Endothelial cell of umbilical vein (primary cell): ENCODE measurements around the gene KRT34. TPM values are rescaled to one million over a fixed set of nuclear protein-coding genes. Genes with fewer than 3 reads are reported as not detected.

Experiments
- BruUV-seq: library from RNA; stranded (reverse); fragments of 400-500 nt; replicated peaks from 2 replicates; lab custom pipeline; 2021; lab: Mats Ljungman, UMichigan
- CTCF ChIA-PET: fragments of 300-600, 350-600 bp; sonication (Branson Sonifier 250); formaldehyde crosslinking; loops from one replicate; lab custom pipeline; 2021; ENCODE audit warnings: antibody characterized with exemption, inconsistent platforms; lab: Charles Lee
- POLR2A ChIA-PET: fragments of 300-600, 350-600 bp; sonication (Branson Sonifier 250); formaldehyde crosslinking; loops from one replicate; lab custom pipeline; 2021; ENCODE audit warnings: antibody characterized with exemption, inconsistent platforms; lab: Charles Lee
- DNase-seq: peaks from one replicate; pipeline ENCODE4 v3.0.0-alpha.2; 2011; ENCODE audit warnings: low read depth, low spot score
- FAIRE-seq: peaks from 2 replicates; lab custom pipeline; 2011; peaks lifted over from hg19 to GRCh38; lab: Jason Lieb, UNC
- H2AFZ ChIP-seq: 2 replicates; pipeline ENCODE4 v1.6.0; 2012; ENCODE audit warnings: low read depth, low read length, control low read depth, inconsistent platforms
- H3K27ac ChIP-seq: 2 replicates; pipeline ENCODE4 v1.5.1; 2011; ENCODE audit warnings: low read depth, mild to moderate bottlenecking, control low read depth, low read length, moderate library complexity; ENCODE audit not compliant: insufficient read depth
- H3K27me3 ChIP-seq, 2 experiments: 2 replicates each; pipeline versions ENCODE4 v1.6.0 to v1.6.1; 2011; ENCODE audit warnings: low read length in 2 of 2, mixed read lengths in 1 of 2; ENCODE audit not compliant: control insufficient read depth in 2 of 2, insufficient read depth in 2 of 2
- H3K36me3 ChIP-seq, 2 experiments: 2 replicates in 1 of 2; 3 replicates in 1 of 2; pipeline ENCODE4 v1.5.1; 2011; ENCODE audit warnings: low read length in 2 of 2, mild to moderate bottlenecking in 1 of 2, moderate library complexity in 1 of 2; ENCODE audit not compliant: control insufficient read depth in 2 of 2, insufficient read depth in 2 of 2; ENCODE audit errors: extremely low read depth in 1 of 2
- H3K4me1 ChIP-seq: 3 replicates; pipeline ENCODE4 v1.5.1; 2011; ENCODE audit warnings: mild to moderate bottlenecking, low read length; ENCODE audit not compliant: control insufficient read depth, insufficient read depth; ENCODE audit errors: extremely low read depth
- H3K4me2 ChIP-seq: 2 replicates; pipeline ENCODE4 v1.6.1; 2011; ENCODE audit warnings: low read length, control low read depth, mixed read lengths; ENCODE audit not compliant: insufficient read depth
- H3K4me3 ChIP-seq, 3 experiments: fragments of 200-600 bp in 1 of 3; sonication (generic), shearing (Covaris generic) in 1 of 3; replicated peaks in 1 of 3; 2 replicates each; pipeline ENCODE4 v1.5.1; 2011 to 2016; ENCODE audit warnings: control low read depth in 3 of 3, low read length in 3 of 3, mild to moderate bottlenecking in 2 of 3, inconsistent platforms in 1 of 3, low read depth in 1 of 3, moderate library complexity in 1 of 3; ENCODE audit not compliant: insufficient read depth in 1 of 3
- H3K79me2 ChIP-seq: 2 replicates; pipeline ENCODE4 v1.6.0; 2012; ENCODE audit warnings: low read length, inconsistent platforms; ENCODE audit not compliant: control insufficient read depth, insufficient read depth
- H3K9ac ChIP-seq: replicated peaks from 2 replicates; pipeline ENCODE3; 2011; ENCODE audit warnings: low read length, control low read depth; ENCODE audit not compliant: insufficient read depth; ENCODE audit errors: extremely low read depth
- H3K9me1 ChIP-seq: replicated peaks from 3 replicates; pipeline ENCODE4 v1.6.0; 2011; ENCODE audit warnings: mild to moderate bottlenecking, low read length; ENCODE audit not compliant: control insufficient read depth, insufficient read depth; ENCODE audit errors: extremely low read depth
- H3K9me3 ChIP-seq: replicated peaks from 2 replicates; pipeline ENCODE4 v1.5.1; 2012; ENCODE audit warnings: low read length, inconsistent platforms; ENCODE audit not compliant: control insufficient read depth, insufficient read depth
- H4K20me1 ChIP-seq: replicated peaks from 2 replicates; pipeline ENCODE3; 2011; ENCODE audit warnings: mild to moderate bottlenecking, low read length; ENCODE audit not compliant: control insufficient read depth, insufficient read depth; ENCODE audit errors: extremely low read depth
- EZH2 ChIP-seq: IDR thresholded peaks from 2 replicates; pipeline ENCODE4 v1.6.1; 2012; ENCODE audit warnings: borderline replicate concordance, low read depth, mild to moderate bottlenecking, moderate library complexity, low read length, inconsistent platforms; ENCODE audit not compliant: severe bottlenecking
- FOS ChIP-seq: IDR thresholded peaks from 2 replicates; pipeline ENCODE4 v1.6.1; 2011; ENCODE audit warnings: mild to moderate bottlenecking, low read length, moderate library complexity, borderline replicate concordance; ENCODE audit not compliant: insufficient read depth
- GATA2 ChIP-seq: IDR thresholded peaks from 2 replicates; pipeline ENCODE4 v1.7.0; 2011; ENCODE audit warnings: low read depth, mild to moderate bottlenecking, moderate library complexity, mixed read lengths, low read length; ENCODE audit not compliant: insufficient read length, insufficient read depth
- JUN ChIP-seq: IDR thresholded peaks from 2 replicates; pipeline ENCODE4 v1.6.1; 2011; ENCODE audit warnings: borderline replicate concordance, low read depth; ENCODE audit not compliant: insufficient read length, insufficient read depth
- MYC ChIP-seq: IDR thresholded peaks from one replicate; pipeline ENCODE4 v1.6.1; 2011; ENCODE audit warnings: mild to moderate bottlenecking, low read depth, low read length
- POLR2A ChIP-seq: IDR thresholded peaks from 2 replicates; pipeline ENCODE4 v1.6.1; 2012; ENCODE audit warnings: low read depth, mild to moderate bottlenecking, control low read depth, low read length
- POLR2AphosphoS5 ChIP-seq: IDR thresholded peaks from 2 replicates; pipeline ENCODE4 v1.6.1; 2012; ENCODE audit warnings: low read depth, mild to moderate bottlenecking, control low read depth, low read length, moderate library complexity; ENCODE audit not compliant: insufficient read depth
- dilution Hi-C: fragments of 300-500 bp; cut with MboI; formaldehyde crosslinking; loops from one replicate; pipeline ENCODE4 v1.15.0; 2019; ENCODE audit warnings: low sequenced_read_pairs; ENCODE audit not compliant: extremely low pct_ligation_motif_present
- intact Hi-C: fragments of 100-400 bp; cut with micrococcal nuclease; formaldehyde crosslinking; loops from one replicate; pipeline ENCODE4 v1.10.0; 2022
- polyA plus RNA-seq, 4 experiments: library from polyadenylated mRNA; depleted of rRNA in 3 of 4; stranded (reverse) in 3 of 4; unstranded in 1 of 4; fragments of >200 nt; gene quantifications; 2 replicates each; pipeline versions ENCODE4 v1.2.1 to v1.2.3, GENCODE V29; 2011 to 2012; ENCODE audit warnings: missing spikeins in 1 of 4
- total RNA-seq: library from RNA; stranded (reverse); gene quantifications from 2 replicates; pipeline ENCODE4 v1.2.3, GENCODE V29; 2021
- TF ChIP-seq, protein P1 (sequence below), 2 donors: IDR thresholded peaks; 1 replicate in 1 of 2; 2 replicates in 1 of 2; pipeline ENCODE4 v1.5.1; 2011; ENCODE audit warnings: low read length in 2 of 2, mild to moderate bottlenecking in 2 of 2, moderate library complexity in 2 of 2, control low read depth in 1 of 2, inconsistent platforms in 1 of 2, low read depth in 1 of 2; ENCODE audit not compliant: insufficient read depth in 1 of 2; ENCODE audit errors: extremely low read depth in 1 of 2
- TF ChIP-seq, protein P2 (sequence below): IDR thresholded peaks from 2 replicates; pipeline ENCODE4 v1.6.1; 2011; ENCODE audit not compliant: insufficient read depth, insufficient read length

Gene KRT34
- total and polyA plus RNA-seq, 2 donors (not counting 3 experiments of a cell fraction or from before 2014, with no cell fraction given) = not detected

DNA sequence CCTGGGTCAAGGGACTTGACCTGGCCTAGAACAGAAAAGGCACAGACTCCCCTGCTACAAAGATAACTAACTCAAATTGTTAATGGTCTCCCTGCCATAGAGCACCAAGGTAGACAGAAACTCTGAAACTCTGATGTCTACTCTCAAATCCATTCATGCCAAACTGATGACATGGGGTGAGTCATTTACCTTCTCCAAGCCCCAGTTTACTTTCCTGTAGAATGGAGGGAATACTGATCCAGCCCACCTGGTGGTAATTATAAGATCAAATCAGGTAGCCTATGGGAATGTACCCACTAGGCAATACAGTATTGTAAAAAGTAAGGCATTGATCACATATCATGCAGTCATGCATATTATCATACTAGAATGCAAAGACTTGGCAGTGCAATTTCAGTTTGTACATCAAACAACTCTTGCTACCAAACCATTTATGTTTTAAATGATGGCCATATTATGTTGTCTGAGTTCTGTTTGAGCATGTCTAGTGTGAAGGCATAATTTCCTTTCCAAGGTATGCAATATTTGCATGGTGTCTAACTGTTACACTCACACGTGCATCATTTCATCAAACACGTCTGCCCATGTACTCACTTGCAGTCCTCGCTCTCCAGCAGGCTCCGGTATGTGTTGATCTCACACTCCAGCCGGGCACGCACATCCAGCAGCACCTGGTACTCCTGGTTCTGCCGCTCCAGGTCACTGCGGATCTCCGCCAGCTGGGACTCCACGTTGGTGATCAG, 12.3 kb upstream of the KRT34 start:
- peaks cover 8 to 20% of the 10 kb centered on the region in 2 experiments for H3K27me3 ChIP-seq
- no peaks in the 10 kb centered on the region for H3K9me3 ChIP-seq
- no peaks in the 10 kb centered on the region for H3K9me1 ChIP-seq
- ChIA-PET CTCF (no interaction called here), POLR2A (no interaction called here)
- BruUV-seq = no TSS peak
- no peak overlapping the region for H3K9ac ChIP-seq
- dilution Hi-C loops = no loop called here
- intact Hi-C loops = no loop called here
- TF ChIP-seq, protein P1, sequence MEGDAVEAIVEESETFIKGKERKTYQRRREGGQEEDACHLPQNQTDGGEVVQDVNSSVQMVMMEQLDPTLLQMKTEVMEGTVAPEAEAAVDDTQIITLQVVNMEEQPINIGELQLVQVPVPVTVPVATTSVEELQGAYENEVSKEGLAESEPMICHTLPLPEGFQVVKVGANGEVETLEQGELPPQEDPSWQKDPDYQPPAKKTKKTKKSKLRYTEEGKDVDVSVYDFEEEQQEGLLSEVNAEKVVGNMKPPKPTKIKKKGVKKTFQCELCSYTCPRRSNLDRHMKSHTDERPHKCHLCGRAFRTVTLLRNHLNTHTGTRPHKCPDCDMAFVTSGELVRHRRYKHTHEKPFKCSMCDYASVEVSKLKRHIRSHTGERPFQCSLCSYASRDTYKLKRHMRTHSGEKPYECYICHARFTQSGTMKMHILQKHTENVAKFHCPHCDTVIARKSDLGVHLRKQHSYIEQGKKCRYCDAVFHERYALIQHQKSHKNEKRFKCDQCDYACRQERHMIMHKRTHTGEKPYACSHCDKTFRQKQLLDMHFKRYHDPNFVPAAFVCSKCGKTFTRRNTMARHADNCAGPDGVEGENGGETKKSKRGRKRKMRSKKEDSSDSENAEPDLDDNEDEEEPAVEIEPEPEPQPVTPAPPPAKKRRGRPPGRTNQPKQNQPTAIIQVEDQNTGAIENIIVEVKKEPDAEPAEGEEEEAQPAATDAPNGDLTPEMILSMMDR (IDR thresholded peaks at IDR 0.05; ENCODE audit: extremely low read depth in 1 of 2, insufficient read depth in 1 of 2, low read depth in 1 of 2, low read length in 2 of 2) = no peak
- TF ChIP-seq POLR2A (no peak), GATA2 (no peak), EZH2 (no peak), FOS (no peak), JUN (no peak), POLR2AphosphoS5 (no peak), MYC (no peak)
- TF ChIP-seq, protein P2, sequence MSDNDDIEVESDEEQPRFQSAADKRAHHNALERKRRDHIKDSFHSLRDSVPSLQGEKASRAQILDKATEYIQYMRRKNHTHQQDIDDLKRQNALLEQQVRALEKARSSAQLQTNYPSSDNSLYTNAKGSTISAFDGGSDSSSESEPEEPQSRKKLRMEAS = no peak
- no peak overlapping the region for H3K4me2 ChIP-seq
- no peak overlapping the region for H2AFZ ChIP-seq
- H4K20me1 ChIP-seq = no peaks in the 10 kb centered on the region
- H3K36me3 ChIP-seq = no peaks in the 10 kb centered on the region
- FAIRE-seq = no peak
- H3K4me3 ChIP-seq = no peak overlapping the region
- H3K4me1 ChIP-seq = no peaks in the 10 kb centered on the region
- no peak overlapping the region for H3K27ac ChIP-seq
- no peak for DNase-seq
- H3K79me2 ChIP-seq = no peaks in the 10 kb centered on the region
